Measurements from ENCODE around the gene CFAP45. TPM values are rescaled to one million over a fixed set of nuclear protein-coding genes. Genes with fewer than 3 reads are reported as not detected.

Gene CFAP45
- total RNA-seq, 1 experiment from 2014 or later: 9.3 TPM

DNA sequence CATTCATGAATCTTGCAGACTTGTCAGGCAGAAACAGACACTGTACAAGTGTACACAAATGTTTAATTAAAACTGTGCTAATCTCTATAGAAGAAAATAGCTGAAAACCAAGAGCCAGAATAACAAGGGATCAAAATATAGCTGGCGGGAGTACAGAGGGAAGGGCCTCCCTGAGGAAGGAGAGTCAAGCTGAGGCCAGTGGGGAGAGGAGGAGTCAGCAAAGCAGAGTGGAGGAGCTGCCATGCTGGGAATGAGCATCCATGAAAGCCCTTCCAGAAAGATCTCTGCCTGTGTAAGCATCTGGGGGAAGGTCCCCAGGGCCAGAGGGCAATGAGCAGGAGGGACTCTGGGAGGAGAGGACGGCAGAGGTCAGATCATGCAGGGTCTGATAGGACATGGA lies 58.2 kb downstream of the CFAP45 start:
- POLR2A ChIA-PET (ENCODE audit: unreplicated experiment): no interaction called here

DNA sequence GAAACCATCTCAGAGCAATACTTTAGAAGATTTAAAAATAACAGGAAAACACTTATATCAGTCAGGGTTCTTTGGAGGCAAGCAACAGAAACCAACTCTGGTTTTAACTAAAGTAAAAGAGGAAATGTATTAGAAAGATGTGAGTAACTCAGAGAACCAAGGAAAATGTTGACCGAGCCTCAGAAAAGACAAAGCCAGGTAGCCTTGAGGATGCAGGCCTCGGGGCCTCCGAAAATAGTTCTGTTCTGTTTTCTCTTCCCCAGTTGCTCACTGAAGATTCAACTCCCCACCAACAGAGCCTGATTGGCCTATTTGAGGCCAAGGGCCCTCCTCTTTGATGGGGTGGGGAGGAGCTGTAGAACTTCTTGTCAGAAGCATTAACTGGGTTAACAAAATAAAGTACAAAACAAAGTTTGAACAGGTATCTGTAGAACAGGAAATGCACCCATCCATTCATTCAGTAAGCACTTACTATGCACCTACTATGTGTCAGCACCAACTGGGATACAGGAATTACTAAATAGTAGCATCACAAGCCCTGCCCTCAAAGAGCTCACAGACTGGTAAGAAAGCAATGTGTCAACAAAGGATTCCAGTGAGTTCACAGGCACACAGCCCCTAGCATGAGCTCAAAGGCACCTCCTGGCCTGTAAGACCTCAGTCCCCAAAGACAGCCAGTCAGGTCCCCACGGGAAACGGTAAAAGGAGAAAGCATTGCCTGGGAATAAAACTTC lies 60.7 kb downstream of the CFAP45 start:
- ChIA-PET POLR2A (ENCODE audit: unreplicated experiment) (interaction anchor here (0.7 kb wide), 1 partner anchor 50 kb away, joined by 7 read pairs; no protein-coding TSS in a partner anchor), CTCF (no interaction called here)
- Histone ChIP-seq H3K27me3 (ENCODE audit: insufficient read depth, low read depth) (no peaks in the 10 kb centered on the region), H3K4me1 (replicated peaks; ENCODE audit: insufficient read depth) (peaks cover 20% of the 10 kb centered on the region), H4K20me1 (ENCODE audit: insufficient read depth) (no peaks in the 10 kb centered on the region), H3K4me2 (no peak overlapping the region), H2AFZ (no peak overlapping the region), H3K36me3 (ENCODE audit: low read depth) (no peaks in the 10 kb centered on the region), H3K4me3 (no peak overlapping the region), H3K9me2 (ENCODE audit: insufficient read depth) (no peaks in the 10 kb centered on the region), H3K79me2 (ENCODE audit: low read depth) (no peaks in the 10 kb centered on the region), H3K27ac (no peak overlapping the region), H3F3A (ENCODE audit: insufficient read depth, low read depth) (no peaks in the 10 kb centered on the region), H3K9me3 (ENCODE audit: insufficient read depth, low read depth) (no peaks in the 10 kb centered on the region)
- no peak for DNase-seq
- BruUV-seq (replicated peaks): no TSS peak
- TF ChIP-seq, protein P1, sequence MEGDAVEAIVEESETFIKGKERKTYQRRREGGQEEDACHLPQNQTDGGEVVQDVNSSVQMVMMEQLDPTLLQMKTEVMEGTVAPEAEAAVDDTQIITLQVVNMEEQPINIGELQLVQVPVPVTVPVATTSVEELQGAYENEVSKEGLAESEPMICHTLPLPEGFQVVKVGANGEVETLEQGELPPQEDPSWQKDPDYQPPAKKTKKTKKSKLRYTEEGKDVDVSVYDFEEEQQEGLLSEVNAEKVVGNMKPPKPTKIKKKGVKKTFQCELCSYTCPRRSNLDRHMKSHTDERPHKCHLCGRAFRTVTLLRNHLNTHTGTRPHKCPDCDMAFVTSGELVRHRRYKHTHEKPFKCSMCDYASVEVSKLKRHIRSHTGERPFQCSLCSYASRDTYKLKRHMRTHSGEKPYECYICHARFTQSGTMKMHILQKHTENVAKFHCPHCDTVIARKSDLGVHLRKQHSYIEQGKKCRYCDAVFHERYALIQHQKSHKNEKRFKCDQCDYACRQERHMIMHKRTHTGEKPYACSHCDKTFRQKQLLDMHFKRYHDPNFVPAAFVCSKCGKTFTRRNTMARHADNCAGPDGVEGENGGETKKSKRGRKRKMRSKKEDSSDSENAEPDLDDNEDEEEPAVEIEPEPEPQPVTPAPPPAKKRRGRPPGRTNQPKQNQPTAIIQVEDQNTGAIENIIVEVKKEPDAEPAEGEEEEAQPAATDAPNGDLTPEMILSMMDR (conservative IDR thresholded peaks at IDR 0.05): no peak
- TF ChIP-seq EZH2 (IDR thresholded peaks at IDR 0.05; ENCODE audit: low read depth): no peak
- intact Hi-C loops (cut with micrococcal nuclease; ENCODE audit: unreplicated experiment): no loop called here

More for the DNA sequence above, 58.2 kb downstream of the CFAP45 start:
- CTCF ChIA-PET: no interaction called here
- Histone ChIP-seq H4K20me1 (ENCODE audit: insufficient read depth) (no peaks in the 10 kb centered on the region), H3K9me2 (ENCODE audit: insufficient read depth) (no peaks in the 10 kb centered on the region), H3K4me3 (no peak overlapping the region), H2AFZ (no peak overlapping the region), H3K9me3 (ENCODE audit: insufficient read depth, low read depth) (no peaks in the 10 kb centered on the region), H3K4me2 (no peak overlapping the region), H3K36me3 (ENCODE audit: low read depth) (no peaks in the 10 kb centered on the region), H3K79me2 (ENCODE audit: low read depth) (no peaks in the 10 kb centered on the region), H3K27ac (no peak overlapping the region), H3K27me3 (ENCODE audit: insufficient read depth, low read depth) (no peaks in the 10 kb centered on the region), H3F3A (ENCODE audit: insufficient read depth, low read depth) (no peaks in the 10 kb centered on the region), H3K4me1 (replicated peaks; ENCODE audit: insufficient read depth) (peaks cover 17% of the 10 kb centered on the region)
- TF ChIP-seq, protein P1 (conservative IDR thresholded peaks at IDR 0.05): no peak
- TF ChIP-seq EZH2 (IDR thresholded peaks at IDR 0.05; ENCODE audit: low read depth): no peak
- no peak for DNase-seq
- BruUV-seq (replicated peaks): no TSS peak
- intact Hi-C loops (cut with micrococcal nuclease; ENCODE audit: unreplicated experiment): no loop called here

DNA sequence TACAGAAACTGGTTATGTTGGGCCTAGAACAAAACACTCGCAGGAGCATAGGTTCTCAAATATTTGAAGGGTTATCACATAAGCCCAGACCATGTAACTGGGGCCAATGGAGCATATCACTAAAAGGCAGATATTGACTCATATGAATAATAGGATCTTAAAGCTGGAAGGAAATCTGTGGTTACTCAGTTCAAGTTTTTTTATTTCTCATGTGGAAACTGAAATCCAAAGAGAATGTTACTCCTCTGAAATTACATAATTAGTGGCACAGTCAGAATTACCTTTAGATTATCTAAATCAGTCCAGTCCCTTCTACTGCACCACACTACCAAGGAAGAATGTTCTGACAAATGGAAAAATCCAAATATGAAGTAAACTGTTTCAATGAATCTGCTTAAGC lies 61.2 kb downstream of the CFAP45 start:
- BruUV-seq (replicated peaks): no TSS peak
- no peaks in the 10 kb centered on the region for H3F3A ChIP-seq (ENCODE audit: insufficient read depth, low read depth)
- POLR2A ChIA-PET (ENCODE audit: unreplicated experiment): no interaction called here

More for the DNA sequence above, 61.2 kb downstream of the CFAP45 start:
- no peak for TF ChIP-seq EZH2 (IDR thresholded peaks at IDR 0.05; ENCODE audit: low read depth)
- TF ChIP-seq, protein P1 (conservative IDR thresholded peaks at IDR 0.05): no peak
- CTCF ChIA-PET: no interaction called here
- H2AFZ ChIP-seq: no peak overlapping the region
- no peak overlapping the region for H3K4me3 ChIP-seq
- H3K79me2 ChIP-seq (ENCODE audit: low read depth): no peaks in the 10 kb centered on the region
- no peaks in the 10 kb centered on the region for H3K9me3 ChIP-seq (ENCODE audit: insufficient read depth, low read depth)
- no peaks in the 10 kb centered on the region for H3K9me2 ChIP-seq (ENCODE audit: insufficient read depth)
- no peaks in the 10 kb centered on the region for H3K27me3 ChIP-seq (ENCODE audit: insufficient read depth, low read depth)
- H3K36me3 ChIP-seq (ENCODE audit: low read depth): no peaks in the 10 kb centered on the region
- H3K27ac ChIP-seq: no peak overlapping the region
- H3K4me2 ChIP-seq: no peak overlapping the region
- intact Hi-C loops (cut with micrococcal nuclease; ENCODE audit: unreplicated experiment): no loop called here
- peaks cover 20% of the 10 kb centered on the region for H3K4me1 ChIP-seq (replicated peaks; ENCODE audit: insufficient read depth)
- no peaks in the 10 kb centered on the region for H4K20me1 ChIP-seq (ENCODE audit: insufficient read depth)
- no peak for DNase-seq
